Inferior parietal cortex (tissue), 1 donor: ENCODE measurements around the gene NSG1.

Experiments
- DNase-seq: peaks from one replicate; pipeline ENCODE4 v3.0.0-alpha.2; 2016; ENCODE audit errors: extremely low spot score

Gene NSG1

GRCh38 chr4:4395849-4396627, 9.1 kb downstream of the NSG1 start:
- DNase-seq: peak; percentile 63

GRCh38 chr4:4396628-4397440, 9.9 kb downstream of the NSG1 start:
- DNase-seq: no peak

GRCh38 chr4:4397441-4397819, 10.5 kb downstream of the NSG1 start:
- no peak for DNase-seq

- no peak for DNase-seq
Observed at GRCh38 chr4:4398430-4398829, 11.5 kb downstream of the NSG1 start.

GRCh38 chr4:4401036-4401435, 14.1 kb downstream of the NSG1 start:
- DNase-seq: no peak

GRCh38 chr4:4402966-4403365, 16.1 kb downstream of the NSG1 start:
- DNase-seq: no peak

- no peak for DNase-seq
Observed at GRCh38 chr4:4405358-4405962, 18.6 kb downstream of the NSG1 start.

GRCh38 chr4:4406455-4407298, 19.8 kb downstream of the NSG1 start:
- no peak for DNase-seq

GRCh38 chr4:4407299-4408131, 20.6 kb downstream of the NSG1 start:
- no peak for DNase-seq

GRCh38 chr4:4408132-4408523, 21.2 kb downstream of the NSG1 start:
- DNase-seq: no peak

GRCh38 chr4:4408576-4409335, 21.9 kb downstream of the NSG1 start:
- no peak for DNase-seq

GRCh38 chr4:4409416-4410115, 22.7 kb downstream of the NSG1 start:
- DNase-seq: no peak

- DNase-seq: no peak
Observed at GRCh38 chr4:4410271-4410670, 23.4 kb downstream of the NSG1 start.

- DNase-seq: no peak
Observed at GRCh38 chr4:4411906-4412305, 25.0 kb downstream of the NSG1 start.

- DNase-seq: no peak
Observed at GRCh38 chr4:4412641-4413372, 25.9 kb downstream of the NSG1 start.

GRCh38 chr4:4413373-4413725, 26.4 kb downstream of the NSG1 start:
- DNase-seq: no peak

GRCh38 chr4:4413806-4414205, 26.9 kb downstream of the NSG1 start:
- no peak for DNase-seq

GRCh38 chr4:4415107-4415805, 28.4 kb downstream of the NSG1 start:
- no peak for DNase-seq
